Subcutaneous adipose tissue (tissue), 4 donors: ENCODE data around the gene DAZ3. TPM values are rescaled to one million over a fixed set of nuclear protein-coding genes. Genes with fewer than 3 reads are reported as not detected.
"Not testable (repeated sequence)": the region's sequence is repeated elsewhere in the genome, so short reads cannot be mapped to it uniquely, and the experiment has no call there.

ENCODE experiments used
- CTCF ChIP-seq: fragments of 450-650 bp; IDR thresholded peaks from one replicate; pipeline ENCODE4 v1.5.1; 2016; ENCODE audit warnings: low read depth, mild to moderate bottlenecking, control low read depth, antibody characterized with exemption, moderate library complexity
- total RNA-seq, 4 donors: library from RNA; depleted of rRNA; stranded (reverse); fragments of >200 nt; gene quantifications; one replicate each; pipeline ENCODE4 v1.1.0, GENCODE V29; 2016

Gene DAZ3
- total RNA-seq = not detected

DNA sequence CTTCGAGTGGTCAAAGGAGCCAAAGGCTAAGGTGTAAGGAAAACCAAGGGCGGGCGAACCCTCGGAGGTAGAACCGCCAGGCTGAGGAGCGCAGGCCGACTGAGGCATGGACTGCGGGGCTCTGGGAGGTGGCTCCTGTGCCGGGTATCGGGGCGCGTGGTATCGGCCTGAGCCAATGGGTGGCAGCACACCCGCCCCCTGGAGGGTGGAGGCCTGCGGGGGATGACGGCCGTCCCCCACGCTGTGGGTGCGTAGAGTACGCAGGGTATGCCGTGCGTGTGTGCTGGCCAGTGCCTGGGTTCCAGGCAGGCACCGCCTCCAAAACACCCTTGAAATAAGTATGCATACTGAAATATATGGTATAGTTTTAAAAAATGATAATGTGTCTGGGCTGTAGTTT is at the start of gene DAZ3:
TSS of gene DAZ3 (minus strand) at position 101 of the 400 bp plus-strand sequence. CDS start 208 bp downstream, outside the sequence.
- TF ChIP-seq CTCF = not testable (repeated sequence)

DNA sequence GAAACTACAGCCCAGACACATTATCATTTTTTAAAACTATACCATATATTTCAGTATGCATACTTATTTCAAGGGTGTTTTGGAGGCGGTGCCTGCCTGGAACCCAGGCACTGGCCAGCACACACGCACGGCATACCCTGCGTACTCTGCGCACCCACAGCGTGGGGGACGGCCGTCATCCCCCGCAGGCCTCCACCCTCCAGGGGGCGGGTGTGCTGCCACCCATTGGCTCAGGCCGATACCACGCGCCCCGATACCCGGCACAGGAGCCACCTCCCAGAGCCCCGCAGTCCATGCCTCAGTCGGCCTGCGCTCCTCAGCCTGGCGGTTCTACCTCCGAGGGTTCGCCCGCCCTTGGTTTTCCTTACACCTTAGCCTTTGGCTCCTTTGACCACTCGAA is 20.4 kb upstream of the DAZ3 start, which contains the start of gene DAZ4:
TSS of gene DAZ4 (plus strand) at position 301 of the 400 bp plus-strand sequence. CDS start 208 bp downstream, outside the sequence.
- not testable (repeated sequence) for TF ChIP-seq CTCF

Other genes starting within 250 kb of the DAZ3 start
- gene BPY2B, start 195.4 kb downstream of the DAZ3 start, total RNA-seq = not detected
- gene DAZ4, start 20.5 kb upstream of the DAZ3 start, total RNA-seq = not detected
- not detected for gene BPY2C, start 238.7 kb upstream of the DAZ3 start, total RNA-seq